B cell (primary cell): ENCODE data around the gene KCNH8. TPM values are rescaled to one million over a fixed set of nuclear protein-coding genes. Genes with fewer than 3 reads are reported as not detected.

ENCODE experiments used
- ATAC-seq: fragments of 200-7000 bp; cut with Tn5 transposase; one replicate; pipeline ENCODE4 v1.10.0; 2021; ENCODE audit warnings: low read depth, mild to moderate bottlenecking, moderate number of reproducible peaks, moderate library complexity
- CTCF ChIA-PET: fragments of 350-600 bp; sonication (Branson Sonifier 250); formaldehyde crosslinking; loops from one replicate; lab custom pipeline; 2021; ENCODE audit warnings: antibody characterized with exemption, inconsistent platforms; lab: Charles Lee
- POLR2A ChIA-PET: fragments of 350-600 bp; sonication (Branson Sonifier 250); formaldehyde crosslinking; loops from one replicate; lab custom pipeline; 2021; ENCODE audit warnings: antibody characterized with exemption; lab: Charles Lee
- DNase-seq: peaks from one replicate; pipeline ENCODE4 v3.0.0; 2013
- H2AFZ ChIP-seq: 2 replicates; pipeline ENCODE4 v1.6.1; 2012; ENCODE audit warnings: mild to moderate bottlenecking, low read depth, low read length; ENCODE audit not compliant: insufficient read depth, poor library complexity, severe bottlenecking
- H3K27ac ChIP-seq, 2 donors: 1 replicate in 1 of 2; 2 replicates in 1 of 2; pipeline ENCODE4 v1.5.1; 2012 to 2013; ENCODE audit warnings: low read length in 2 of 2, mild to moderate bottlenecking in 2 of 2, moderate library complexity in 1 of 2
- H3K27me3 ChIP-seq, 4 experiments: fragments of 200-600 bp in 1 of 4; sonication (generic) in 1 of 4; replicated peaks in 1 of 4; 1 replicate in 2 of 4; 2 replicates in 2 of 4; pipeline versions ENCODE4 v1.6.1 to v1.7.0; 2013 to 2016; ENCODE audit warnings: low read length in 3 of 4, mild to moderate bottlenecking in 2 of 4, mixed read lengths in 1 of 4, moderate library complexity in 1 of 4; ENCODE audit not compliant: insufficient read depth in 4 of 4, control insufficient read depth in 3 of 4; ENCODE audit errors: control extremely low read depth in 1 of 4
- H3K36me3 ChIP-seq, 2 experiments: replicated peaks in 1 of 2; 1 replicate in 1 of 2; 2 replicates in 1 of 2; pipeline versions ENCODE4 v1.6.1 to v1.7.1; 2013; ENCODE audit warnings: low read length in 1 of 2; ENCODE audit not compliant: insufficient read depth in 2 of 2, control insufficient read depth in 1 of 2; ENCODE audit errors: control extremely low read depth in 1 of 2, extremely low read depth in 1 of 2
- H3K4me1 ChIP-seq, 2 donors: fragments of 200-600 bp in 1 of 2; sonication (generic) in 1 of 2; 1 replicate in 1 of 2; 2 replicates in 1 of 2; pipeline versions ENCODE4 v1.5.1 to v1.6.1; 2013 to 2017; ENCODE audit warnings: low read length in 2 of 2; ENCODE audit not compliant: control insufficient read depth in 2 of 2, insufficient read depth in 2 of 2
- H3K4me2 ChIP-seq: replicated peaks from 2 replicates; pipeline ENCODE3; 2012; ENCODE audit warnings: mild to moderate bottlenecking, low read depth, low read length; ENCODE audit not compliant: poor library complexity, severe bottlenecking
- H3K4me3 ChIP-seq, 5 experiments: fragments of 200-600 bp in 1 of 5; sonication (generic) in 1 of 5; 1 replicate in 3 of 5; 2 replicates in 2 of 5; pipeline versions ENCODE4 v1.5.1 to v1.7.0; 2011 to 2016; ENCODE audit warnings: low read length in 4 of 5, mild to moderate bottlenecking in 4 of 5, low read depth in 2 of 5, control low read depth in 1 of 5, moderate library complexity in 1 of 5; ENCODE audit not compliant: insufficient read depth in 1 of 5; ENCODE audit errors: control extremely low read depth in 1 of 5, extremely low read depth in 1 of 5
- H3K79me2 ChIP-seq: fragments of 200-600 bp; sonication (generic); one replicate; pipeline ENCODE4 v1.6.0; 2016; ENCODE audit warnings: low read length; ENCODE audit not compliant: control insufficient read depth, insufficient read depth
- H3K9ac ChIP-seq: fragments of 200-600 bp; sonication (generic); 2 replicates; pipeline ENCODE4 v1.6.1; 2017; ENCODE audit warnings: mild to moderate bottlenecking, low read length, moderate library complexity
- H3K9me3 ChIP-seq, 3 donors: one replicate each; pipeline versions ENCODE4 v1.6.1 to v1.7.1; 2013; ENCODE audit warnings: low read length in 2 of 3; ENCODE audit not compliant: control insufficient read depth in 2 of 3, insufficient read depth in 1 of 3; ENCODE audit errors: control extremely low read depth in 1 of 3
- H4K20me1 ChIP-seq: 2 replicates; pipeline ENCODE4 v1.6.0; 2012; ENCODE audit warnings: mild to moderate bottlenecking, low read length; ENCODE audit not compliant: insufficient read depth, control insufficient read depth, poor library complexity, severe bottlenecking
- H3K27ac Mint-ChIP-seq: one replicate; pipeline ENCODE4 v1.8.0; 2021; ENCODE audit warnings: mixed read lengths
- H3K27me3 Mint-ChIP-seq: one replicate; pipeline ENCODE4 v1.8.0; 2021; ENCODE audit warnings: mixed read lengths
- H3K4me1 Mint-ChIP-seq: one replicate; pipeline ENCODE4 v1.8.0; 2021; ENCODE audit warnings: mixed read lengths
- H3K4me3 Mint-ChIP-seq: one replicate; pipeline ENCODE4 v1.8.0; 2021; ENCODE audit warnings: mixed read lengths
- H3K9me3 Mint-ChIP-seq: one replicate; pipeline ENCODE4 v1.8.0; 2022; ENCODE audit warnings: mixed read lengths; ENCODE audit not compliant: insufficient read depth
- CTCF ChIP-seq: fragments of 200-600 bp; IDR thresholded peaks from one replicate; pipeline ENCODE4 v1.8.0; 2022; ENCODE audit warnings: antibody characterized with exemption, mild to moderate bottlenecking
- EZH2 ChIP-seq: IDR thresholded peaks from 2 replicates; pipeline ENCODE4 v1.6.1; 2012; ENCODE audit warnings: borderline replicate concordance, low read depth, mild to moderate bottlenecking, moderate library complexity, low read length; ENCODE audit not compliant: insufficient read depth, poor library complexity, severe bottlenecking
- WGBS: methylation state at CpG from one replicate; pipeline ENCODE4 v1.1.5; 2013; ENCODE audit warnings: missing lambda C conversion rate; ENCODE audit not compliant: insufficient coverage; 5-methylcytosine and 5-hydroxymethylcytosine counted together
- intact Hi-C: fragments of 100-400 bp; cut with micrococcal nuclease; formaldehyde crosslinking; loops from one replicate; pipeline ENCODE4 v1.10.0; 2022
- polyA plus RNA-seq: library from polyadenylated mRNA; depleted of rRNA; stranded (reverse); fragments of >200 nt; gene quantifications from 2 replicates; pipeline ENCODE4 v1.2.3, GENCODE V29; 2012
- total RNA-seq, 2 donors: library from RNA; stranded (reverse); fragments of 120-200 nt in 1 of 2; gene quantifications; 1 replicate in 1 of 2; 2 replicates in 1 of 2; pipeline versions ENCODE4 v1.2.3 to v1.2.4, GENCODE V29; 2013 to 2022

KCNH8 gene
- total and polyA plus RNA-seq, 2 donors (not counting 1 experiment from before 2014, with no cell fraction given), result 4.0 to 12.7 TPM

DNA sequence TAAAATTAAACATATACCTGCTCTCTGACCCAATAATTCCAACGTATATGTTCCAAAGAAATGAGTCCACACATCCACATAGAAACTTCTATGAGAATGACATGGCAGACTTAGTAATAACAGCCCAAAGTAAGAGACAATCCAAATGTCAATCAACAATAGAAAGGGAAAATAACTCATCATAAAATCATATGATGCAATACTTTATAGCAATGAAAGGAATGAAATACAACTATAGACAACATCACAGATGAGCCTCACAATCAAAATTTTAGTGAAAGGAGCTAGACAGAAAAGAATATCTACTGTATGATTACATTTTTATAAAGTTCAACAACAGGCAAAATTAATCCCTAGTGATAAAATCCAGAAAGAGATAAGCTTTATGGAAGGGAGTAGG is 23.6 kb upstream of the KCNH8 start:
- intact Hi-C loops, result no loop called here
- Histone ChIP-seq H3K79me2 (no peaks in the 10 kb centered on the region), H3K4me2 (no peak overlapping the region), H3K9me3 (no peaks in the 10 kb centered on the region), H2AFZ (no peak overlapping the region), H3K4me1 (no peaks in the 10 kb centered on the region), H3K27ac (no peak overlapping the region), H3K27me3 (no peaks in the 10 kb centered on the region), H4K20me1 (no peaks in the 10 kb centered on the region), H3K9ac (no peak overlapping the region), H3K4me3 (no peak overlapping the region), H3K36me3 (no peaks in the 10 kb centered on the region)
- H3K27ac Mint-ChIP-seq, result no peak overlapping the region
- ChIA-PET POLR2A (no interaction called here), CTCF (no interaction called here)
- H3K9me3 Mint-ChIP-seq, result no peaks in the 10 kb centered on the region
- TF ChIP-seq EZH2 (no peak), CTCF (no peak)
- no peaks in the 10 kb centered on the region for H3K4me1 Mint-ChIP-seq
- H3K4me3 Mint-ChIP-seq, result no peak overlapping the region
- H3K27me3 Mint-ChIP-seq, result peaks cover 10% of the 10 kb centered on the region
- DNase-seq (no peak), ATAC-seq (no peak)
- WGBS, result no CpG with 5 or more reads among the region's 1 CpG

DNA sequence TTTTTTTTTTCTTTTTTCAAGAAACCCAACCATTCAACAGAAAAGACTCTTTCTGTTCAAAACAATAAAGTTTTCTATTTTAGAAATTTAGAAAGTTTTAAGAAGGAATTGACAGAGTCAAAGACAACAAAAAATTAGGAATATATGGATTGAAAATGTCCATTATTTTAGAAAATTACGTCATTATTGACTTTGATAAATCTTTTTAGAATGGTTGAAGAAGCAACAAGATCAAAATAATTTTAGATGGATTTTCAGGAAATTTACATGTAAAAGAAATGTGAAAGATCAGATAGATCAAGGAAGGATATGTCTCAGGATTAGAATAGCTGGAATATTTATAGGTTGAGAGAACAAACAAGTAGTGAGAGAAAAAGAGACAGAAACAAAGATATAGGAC is 8.4 kb upstream of the KCNH8 start:
- Histone ChIP-seq H3K9me3 (peaks cover 0 to under 1% (median under 1%) of the 10 kb centered on the region in 3 donors), H3K4me2 (no peak overlapping the region), H2AFZ (no peak overlapping the region), H3K27ac (no peak overlapping the region), H3K79me2 (no peaks in the 10 kb centered on the region), H3K36me3 (no peaks in the 10 kb centered on the region), H3K4me3 (no peak overlapping the region), H3K4me1 (no peaks in the 10 kb centered on the region), H3K27me3 (peaks cover 0 to 3% (median 0%) of the 10 kb centered on the region in 4 experiments), H4K20me1 (no peaks in the 10 kb centered on the region), H3K9ac (no peak overlapping the region)
- WGBS, result no CpG with 5 or more reads among the region's 1 CpG
- intact Hi-C loops, result no loop called here
- H3K9me3 Mint-ChIP-seq, result no peaks in the 10 kb centered on the region
- DNase-seq (no peak), ATAC-seq (no peak)
- CTCF ChIA-PET, result no interaction called here
- POLR2A ChIA-PET, result no interaction called here
- H3K27ac Mint-ChIP-seq, result no peak overlapping the region
- H3K4me3 Mint-ChIP-seq, result no peak overlapping the region
- TF ChIP-seq CTCF, result no peak
- TF ChIP-seq EZH2, result no peak
- no peaks in the 10 kb centered on the region for H3K4me1 Mint-ChIP-seq
- H3K27me3 Mint-ChIP-seq, result peaks cover 37% of the 10 kb centered on the region
